K562 (cell line): ENCODE results near the gene LPAR3. TPM values are rescaled to one million over a fixed set of nuclear protein-coding genes. Genes with fewer than 3 reads are reported as not detected.

Experiments
- ATAC-seq: fragments of 200-7000 bp; cut with Tn5 transposase; 3 replicates; pipeline ENCODE4 v1.9.1; 2020; ENCODE audit warnings: moderate library complexity
- BruUV-seq: library from RNA; stranded (reverse); fragments of 400-500 nt; replicated peaks from 2 replicates; lab custom pipeline; 2021; lab: Mats Ljungman, UMichigan
- CTCF ChIA-PET: fragments of 300-600 bp; formaldehyde crosslinking; extraction: SDS; loops from one replicate; lab custom pipeline; 2021; ENCODE audit warnings: low intra/inter-chr PET ratio; lab: Yijun Ruan, JAX
- POLR2A ChIA-PET: fragments of 300-600, 350-650 bp; sonication (Branson Sonifier 250); formaldehyde crosslinking; extraction: SDS; loops from one replicate; lab custom pipeline; 2021; ENCODE audit warnings: antibody characterized with exemption, inconsistent platforms; lab: Yijun Ruan, JAX
- DNase-seq, 4 experiments: peaks; one replicate each; pipeline versions ENCODE4 v3.0.0 to v3.0.0-alpha.2; 2011 to 2018; ENCODE audit warnings: low spot score in 3 of 4, mixed read lengths in 3 of 4; ENCODE audit errors: extremely low read depth in 1 of 4
- FAIRE-seq: peaks from 2 replicates; lab custom pipeline; 2011; peaks lifted over from hg19 to GRCh38; lab: Jason Lieb, UNC
- H2AFZ ChIP-seq: 2 replicates; pipeline ENCODE4 v1.6.0; 2011; ENCODE audit warnings: low read depth, low read length, control low read depth, inconsistent platforms
- H3K27ac ChIP-seq: fragments of 200-600 bp; 3 replicates; pipeline ENCODE4 v1.8.0; 2011; ENCODE audit warnings: low read depth, mild to moderate bottlenecking, control low read depth, inconsistent platforms, low read length, moderate library complexity, mixed read lengths; ENCODE audit errors: extremely low read depth
- H3K27me3 ChIP-seq, 2 experiments: fragments of 300-600 bp in 1 of 2; 2 replicates in 1 of 2; 3 replicates in 1 of 2; pipeline versions ENCODE4 v1.6.0 to v1.8.0; 2011; ENCODE audit warnings: inconsistent platforms in 2 of 2, low read length in 2 of 2, mild to moderate bottlenecking in 1 of 2, mixed read lengths in 1 of 2, moderate library complexity in 1 of 2; ENCODE audit not compliant: control insufficient read depth in 2 of 2, insufficient read depth in 2 of 2
- H3K36me3 ChIP-seq: fragments of 300-600 bp; 3 replicates; pipeline ENCODE4 v1.8.0; 2011; ENCODE audit warnings: mild to moderate bottlenecking, low read length, inconsistent platforms; ENCODE audit not compliant: control insufficient read depth, insufficient read depth
- H3K4me1 ChIP-seq, 2 experiments: fragments of 200-600 bp in 1 of 2; replicated peaks in 1 of 2; 2 replicates in 1 of 2; 3 replicates in 1 of 2; pipeline versions ENCODE4 v1.5.1 to v1.8.0; 2011; ENCODE audit warnings: inconsistent platforms in 2 of 2, low read length in 2 of 2, mild to moderate bottlenecking in 1 of 2, mixed read lengths in 1 of 2, moderate library complexity in 1 of 2; ENCODE audit not compliant: control insufficient read depth in 2 of 2, insufficient read depth in 2 of 2
- H3K4me2 ChIP-seq: 2 replicates; pipeline ENCODE4 v1.6.1; 2011; ENCODE audit warnings: low read length, control low read depth, inconsistent platforms, mixed read lengths; ENCODE audit not compliant: insufficient read depth
- H3K4me3 ChIP-seq: fragments of 200-600 bp; sonication (generic), shearing (Covaris generic); 2 replicates; pipeline ENCODE4 v1.5.1; 2016; ENCODE audit warnings: control low read depth, inconsistent platforms
- H3K79me2 ChIP-seq: fragments of 200-600 bp; 3 replicates; pipeline ENCODE4 v1.8.0; 2011; ENCODE audit warnings: low read length, inconsistent platforms; ENCODE audit not compliant: control insufficient read depth, insufficient read depth
- H3K9ac ChIP-seq, 2 experiments: 2 replicates each; pipeline versions ENCODE4 v1.6.0 to v1.6.1; 2011; ENCODE audit warnings: low read depth in 2 of 2, low read length in 2 of 2, control low read depth in 1 of 2, inconsistent platforms in 1 of 2, mild to moderate bottlenecking in 1 of 2, mixed read lengths in 1 of 2; ENCODE audit not compliant: insufficient read depth in 1 of 2
- H3K9me1 ChIP-seq: one replicate; pipeline ENCODE4 v1.6.0; 2011; ENCODE audit warnings: inconsistent platforms, mild to moderate bottlenecking, low read length, moderate library complexity; ENCODE audit not compliant: control insufficient read depth, insufficient read depth
- H3K9me3 ChIP-seq: replicated peaks from 2 replicates; pipeline ENCODE4 v1.5.1; 2011; ENCODE audit warnings: low read depth, low read length, inconsistent platforms; ENCODE audit not compliant: control insufficient read depth, insufficient read depth
- H4K20me1 ChIP-seq: replicated peaks from 2 replicates; pipeline ENCODE4 v1.6.1; 2011; ENCODE audit warnings: low read length, inconsistent platforms, mixed read lengths; ENCODE audit not compliant: control insufficient read depth, insufficient read depth
- ETV6 ChIP-seq, 3 experiments: fragments of 150-350 bp in 1 of 3; sonication (generic) in 1 of 3; formaldehyde crosslinking in 1 of 3; IDR thresholded peaks; 2 replicates each; pipeline versions ENCODE4 v1.6.1 to v1.8.0; 2014 to 2022; ENCODE audit warnings: borderline replicate concordance in 2 of 3, low read depth in 2 of 3, antibody characterized with exemption in 1 of 3, low read length in 1 of 3, mild to moderate bottlenecking in 1 of 3, missing genetic modification reagents in 1 of 3
- HNRNPL ChIP-seq: fragments of 200-400 bp; formaldehyde crosslinking; IDR thresholded peaks from 2 replicates; pipeline ENCODE4 v1.6.1; 2017; ENCODE audit warnings: low read depth, mild to moderate bottlenecking, low read length
- IRF2 ChIP-seq: sonication (generic); formaldehyde crosslinking; IDR thresholded peaks from 2 replicates; pipeline ENCODE4 v1.8.1; 2022; ENCODE audit warnings: mild to moderate bottlenecking, missing genetic modification reagents
- NR2F6 ChIP-seq: fragments of 450-650 bp; formaldehyde crosslinking; IDR thresholded peaks from 2 replicates; pipeline ENCODE4 v1.4.0; 2020; ENCODE audit warnings: mild to moderate bottlenecking
- RBM15 ChIP-seq: fragments of 200-400 bp; formaldehyde crosslinking; IDR thresholded peaks from 2 replicates; pipeline ENCODE4 v1.6.1; 2018; ENCODE audit warnings: mild to moderate bottlenecking, low read length, moderate library complexity; ENCODE audit not compliant: insufficient read depth
- ZNF586 ChIP-seq: fragments of 450-650 bp; formaldehyde crosslinking; conservative IDR thresholded peaks from 2 replicates; pipeline ENCODE4 v1.4.0; 2020; ENCODE audit warnings: mild to moderate bottlenecking, moderate library complexity
- WGBS: fragments of 100-300 bp; shearing (Covaris generic); methylation state at CpG from one replicate; pipeline ENCODE4 v1.1.6; 2016; ENCODE audit warnings: low coverage, mixed read lengths; ENCODE audit not compliant: insufficient coverage; ENCODE audit errors: missing lambda C conversion rate; 5-methylcytosine and 5-hydroxymethylcytosine counted together
- in situ Hi-C: fragments of 300-500 bp; cut with MboI; formaldehyde crosslinking; loops from 4 replicates; pipeline ENCODE4 v1.15.0; 2018; ENCODE audit warnings: inconsistent platforms, mixed read lengths
- intact Hi-C: fragments of 100-400 bp; cut with micrococcal nuclease; formaldehyde crosslinking; loops from 2 replicates; pipeline ENCODE4 v1.14.2; 2022
- polyA plus RNA-seq, 8 experiments: library from polyadenylated mRNA; depleted of rRNA in 4 of 8; stranded (reverse) in 5 of 8; unstranded in 3 of 8; fragments of >200 nt; fragmentation: Nextera tagmentation in 2 of 8; fragmentation: Illumina TruSeq in 1 of 8; extraction: Ambion mirVana in 2 of 8; extraction: Trizol in 1 of 8; gene quantifications; 2 replicates each; pipeline versions ENCODE4 v1.2.1 to v1.2.3, GENCODE V29; 2011 to 2014; ENCODE audit warnings: inconsistent platforms in 1 of 8, missing spikeins in 1 of 8
- total RNA-seq, 7 experiments: library from RNA; depleted of rRNA in 6 of 7; stranded (reverse); fragments of >200 nt in 6 of 7; fragmentation: Illumina TruSeq in 2 of 7; extraction: Trizol in 2 of 7; gene quantifications; 2 replicates each; pipeline versions ENCODE4 v1.2.1 to v1.2.3, GENCODE V29; 2011 to 2021; ENCODE audit warnings: low replicate concordance in 1 of 7
- TF ChIP-seq, protein P1 (sequence below): sonication (generic); formaldehyde crosslinking; IDR thresholded peaks from 2 replicates; pipeline ENCODE4 v1.8.0; 2022; ENCODE audit warnings: mild to moderate bottlenecking, missing genetic modification reagents
- TF ChIP-seq, protein P2 (sequence below): sonication (generic); formaldehyde crosslinking; IDR thresholded peaks from 2 replicates; pipeline ENCODE4 v1.8.1; 2023; ENCODE audit warnings: mild to moderate bottlenecking, missing genetic modification reagents, moderate library complexity
- TF ChIP-seq, protein P3 (sequence below): sonication (generic); formaldehyde crosslinking; IDR thresholded peaks from 2 replicates; pipeline ENCODE4 v1.5.0; 2020; ENCODE audit warnings: missing genetic modification reagents
- TF ChIP-seq, protein P4 (sequence below): sonication (generic); formaldehyde crosslinking; IDR thresholded peaks from 2 replicates; pipeline ENCODE4 v1.8.1; 2022; ENCODE audit warnings: missing genetic modification reagents
- TF ChIP-seq, protein P5 (sequence below): sonication (generic); formaldehyde crosslinking; IDR thresholded peaks from 2 replicates; pipeline ENCODE4 v1.9.0; 2022; ENCODE audit warnings: mild to moderate bottlenecking, missing genetic modification reagents

Gene LPAR3
- total and polyA plus RNA-seq, 9 of the 15 experiments (the other 6 are each of a cell fraction or from before 2014, with no cell fraction given): 0.11 TPM; not detected in 8

DNA sequence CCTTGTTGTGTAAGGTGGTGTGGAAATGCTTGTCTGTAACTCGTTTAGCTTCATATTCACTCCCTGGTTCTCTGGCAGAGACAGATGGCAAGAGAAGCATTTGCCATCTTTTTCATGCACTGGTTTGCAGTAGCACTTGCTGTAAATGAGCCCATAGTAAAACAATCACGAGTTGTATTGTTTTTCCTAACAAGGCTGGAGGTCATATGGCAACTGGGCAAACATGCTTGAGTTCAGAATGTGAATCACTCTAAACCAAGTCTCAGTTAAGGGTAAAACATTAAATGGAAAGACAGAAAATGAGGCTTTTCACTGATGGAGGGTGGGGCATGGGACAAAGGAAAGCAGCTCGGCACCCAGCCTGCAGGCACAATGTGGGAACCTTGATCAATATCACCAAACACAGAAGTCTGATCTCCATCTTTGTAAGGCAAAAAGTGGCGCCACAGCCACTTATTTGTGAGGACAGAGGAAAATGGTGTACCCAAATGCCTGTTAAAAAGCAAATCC, 26.5 kb upstream of the LPAR3 start:
- Histone ChIP-seq H3K79me2 (no peaks in the 10 kb centered on the region), H3K9ac (no peak overlapping the region), H3K4me2 (no peak overlapping the region), H3K27ac (no peak overlapping the region), H3K9me1 (no peaks in the 10 kb centered on the region), H3K27me3 (no peaks in the 10 kb centered on the region), H3K36me3 (no peaks in the 10 kb centered on the region), H3K4me1 (no peaks in the 10 kb centered on the region), H3K9me3 (no peaks in the 10 kb centered on the region), H3K4me3 (no peak overlapping the region), H2AFZ (no peak overlapping the region), H4K20me1 (no peaks in the 10 kb centered on the region)
- in situ Hi-C loops: no loop called here
- POLR2A ChIA-PET: no interaction called here
- CTCF ChIA-PET: no interaction called here
- TF ChIP-seq NR2F6 (CRISPR knock-in tag): no peak
- no peak for TF ChIP-seq ETV6 (IDR thresholded peaks at IDR 0.05; ENCODE audit: borderline replicate concordance in 1 of 2, low read depth in 2 of 2, low read length in 1 of 2)
- no peak for TF ChIP-seq ETV6 (CRISPR knock-in tag; IDR thresholded peaks at IDR 0.05; ENCODE audit: borderline replicate concordance)
- TF ChIP-seq ZNF586 (CRISPR knock-in tag): no peak
- TF ChIP-seq, protein P1, sequence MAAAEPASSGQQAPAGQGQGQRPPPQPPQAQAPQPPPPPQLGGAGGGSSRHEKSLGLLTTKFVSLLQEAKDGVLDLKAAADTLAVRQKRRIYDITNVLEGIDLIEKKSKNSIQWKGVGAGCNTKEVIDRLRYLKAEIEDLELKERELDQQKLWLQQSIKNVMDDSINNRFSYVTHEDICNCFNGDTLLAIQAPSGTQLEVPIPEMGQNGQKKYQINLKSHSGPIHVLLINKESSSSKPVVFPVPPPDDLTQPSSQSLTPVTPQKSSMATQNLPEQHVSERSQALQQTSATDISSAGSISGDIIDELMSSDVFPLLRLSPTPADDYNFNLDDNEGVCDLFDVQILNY (CRISPR knock-in tag): no peak
- no peak for TF ChIP-seq RBM15
- TF ChIP-seq, protein P2, sequence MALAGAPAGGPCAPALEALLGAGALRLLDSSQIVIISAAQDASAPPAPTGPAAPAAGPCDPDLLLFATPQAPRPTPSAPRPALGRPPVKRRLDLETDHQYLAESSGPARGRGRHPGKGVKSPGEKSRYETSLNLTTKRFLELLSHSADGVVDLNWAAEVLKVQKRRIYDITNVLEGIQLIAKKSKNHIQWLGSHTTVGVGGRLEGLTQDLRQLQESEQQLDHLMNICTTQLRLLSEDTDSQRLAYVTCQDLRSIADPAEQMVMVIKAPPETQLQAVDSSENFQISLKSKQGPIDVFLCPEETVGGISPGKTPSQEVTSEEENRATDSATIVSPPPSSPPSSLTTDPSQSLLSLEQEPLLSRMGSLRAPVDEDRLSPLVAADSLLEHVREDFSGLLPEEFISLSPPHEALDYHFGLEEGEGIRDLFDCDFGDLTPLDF: no peak
- TF ChIP-seq HNRNPL: no peak
- no peak for TF ChIP-seq IRF2 (CRISPR knock-in tag)
- TF ChIP-seq, protein P3, sequence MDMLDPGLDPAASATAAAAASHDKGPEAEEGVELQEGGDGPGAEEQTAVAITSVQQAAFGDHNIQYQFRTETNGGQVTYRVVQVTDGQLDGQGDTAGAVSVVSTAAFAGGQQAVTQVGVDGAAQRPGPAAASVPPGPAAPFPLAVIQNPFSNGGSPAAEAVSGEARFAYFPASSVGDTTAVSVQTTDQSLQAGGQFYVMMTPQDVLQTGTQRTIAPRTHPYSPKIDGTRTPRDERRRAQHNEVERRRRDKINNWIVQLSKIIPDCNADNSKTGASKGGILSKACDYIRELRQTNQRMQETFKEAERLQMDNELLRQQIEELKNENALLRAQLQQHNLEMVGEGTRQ (CRISPR knock-in tag): no peak
- TF ChIP-seq, protein P4, sequence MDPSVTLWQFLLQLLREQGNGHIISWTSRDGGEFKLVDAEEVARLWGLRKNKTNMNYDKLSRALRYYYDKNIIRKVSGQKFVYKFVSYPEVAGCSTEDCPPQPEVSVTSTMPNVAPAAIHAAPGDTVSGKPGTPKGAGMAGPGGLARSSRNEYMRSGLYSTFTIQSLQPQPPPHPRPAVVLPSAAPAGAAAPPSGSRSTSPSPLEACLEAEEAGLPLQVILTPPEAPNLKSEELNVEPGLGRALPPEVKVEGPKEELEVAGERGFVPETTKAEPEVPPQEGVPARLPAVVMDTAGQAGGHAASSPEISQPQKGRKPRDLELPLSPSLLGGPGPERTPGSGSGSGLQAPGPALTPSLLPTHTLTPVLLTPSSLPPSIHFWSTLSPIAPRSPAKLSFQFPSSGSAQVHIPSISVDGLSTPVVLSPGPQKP (CRISPR knock-in tag): no peak
- TF ChIP-seq, protein P5, sequence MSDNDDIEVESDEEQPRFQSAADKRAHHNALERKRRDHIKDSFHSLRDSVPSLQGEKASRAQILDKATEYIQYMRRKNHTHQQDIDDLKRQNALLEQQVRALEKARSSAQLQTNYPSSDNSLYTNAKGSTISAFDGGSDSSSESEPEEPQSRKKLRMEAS (CRISPR knock-in tag): no peak
- DNase-seq (no peak), ATAC-seq (no peak), FAIRE-seq (no peak)
- BruUV-seq: no TSS peak
- intact Hi-C loops: no loop called here
- WGBS: 0% methylated on average over 4 of the region's 4 CpGs
